Upper lobe of right lung (tissue), 1 donor: ENCODE results near the gene PDXDC1. TPM values are rescaled to one million over a fixed set of nuclear protein-coding genes. Genes with fewer than 3 reads are reported as not detected.

Experiments
- ATAC-seq: fragments of 200-7000 bp; cut with Tn5 transposase; one replicate; pipeline ENCODE4 v1.9.1; 2020; ENCODE audit warnings: mild to moderate bottlenecking, moderate library complexity
- DNase-seq: peaks from one replicate; pipeline ENCODE4 v3.0.0-alpha.2; 2020
- H3K27ac ChIP-seq: fragments of 200-600 bp; one replicate; pipeline ENCODE4 v1.8.0; 2022
- H3K27me3 ChIP-seq: fragments of 200-600 bp; one replicate; pipeline ENCODE4 v1.8.0; 2022; ENCODE audit warnings: mild to moderate bottlenecking
- H3K36me3 ChIP-seq: fragments of 200-600 bp; one replicate; pipeline ENCODE4 v1.8.0; 2022
- H3K4me1 ChIP-seq: fragments of 200-600 bp; one replicate; pipeline ENCODE4 v1.8.0; 2022
- H3K4me3 ChIP-seq: fragments of 200-600 bp; one replicate; pipeline ENCODE4 v1.8.0; 2022; ENCODE audit warnings: mild to moderate bottlenecking
- H3K9me3 ChIP-seq: fragments of 200-600 bp; one replicate; pipeline ENCODE4 v1.8.0; 2022
- CTCF ChIP-seq: fragments of 200-600 bp; IDR thresholded peaks from one replicate; pipeline ENCODE4 v1.8.0; 2022; ENCODE audit warnings: antibody characterized with exemption
- intact Hi-C: fragments of 100-400 bp; cut with DNase I; formaldehyde crosslinking; loops from one replicate; pipeline ENCODE4 v1.11.0; 2022
- total RNA-seq: library from RNA; stranded (reverse); fragmentation: NEBNext Ultra II Directional; extraction: Animal tissue kit (Norgen Biotek cat#: 25700); gene quantifications from one replicate; pipeline ENCODE4 v1.2.1, GENCODE V29; 2021
- donor health status: DM: no; HTN: yes; CAD: no; lungs with severe emphysema.

The PDXDC1 gene
- total RNA-seq, 1 donor from 2014 or later, result 100 TPM

GRCh38 chr16:14955546-14956231 lies 19.1 kb upstream of the PDXDC1 start:
- H3K4me1 ChIP-seq, result no peaks in the 10 kb centered on the region
- H3K9me3 ChIP-seq, result no peaks in the 10 kb centered on the region
- H3K27me3 ChIP-seq, result no peaks in the 10 kb centered on the region
- intact Hi-C loops, result no loop called here
- no peak overlapping the region for H3K27ac ChIP-seq
- H3K4me3 ChIP-seq, result no peak overlapping the region
- ATAC-seq (no peak), DNase-seq (no peak)
- no peaks in the 10 kb centered on the region for H3K36me3 ChIP-seq
- no peak for TF ChIP-seq CTCF

DNA sequence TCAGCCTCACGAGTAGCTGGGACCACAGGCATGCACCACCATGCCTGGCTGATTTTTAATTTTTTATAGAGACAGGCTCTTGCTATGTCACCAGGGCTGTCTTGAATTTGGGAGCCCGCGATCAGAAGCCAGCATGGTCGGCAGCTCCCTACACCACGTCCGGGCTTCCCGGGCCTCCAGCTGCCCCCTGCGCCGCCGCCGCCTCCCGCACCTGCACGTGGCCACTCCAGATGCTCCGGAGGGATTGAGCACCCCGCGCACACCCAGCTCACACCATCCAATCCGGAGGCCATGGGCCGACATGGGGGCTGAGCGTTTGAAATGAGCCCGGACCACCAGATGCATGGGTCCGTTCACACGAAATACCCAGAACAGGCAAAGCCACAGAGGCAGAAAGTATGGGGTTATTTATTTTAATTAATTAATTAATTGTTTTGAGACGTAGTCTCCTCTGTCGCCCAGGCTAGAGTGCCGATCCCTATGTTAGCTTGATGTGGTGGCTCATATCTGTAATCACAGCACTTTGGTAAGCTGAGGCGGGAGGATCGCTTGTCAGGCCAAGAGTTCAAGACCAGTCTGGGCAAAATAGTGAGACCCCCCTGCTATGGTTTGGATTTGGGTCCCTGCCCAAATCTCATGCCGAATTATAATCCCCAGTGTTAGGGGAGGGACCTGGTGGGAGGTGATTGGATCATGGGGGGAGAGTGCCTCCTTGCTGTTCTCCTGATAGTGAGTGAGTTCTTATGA lies 17.1 kb upstream of the PDXDC1 start:
- Histone ChIP-seq H3K36me3 (no peaks in the 10 kb centered on the region), H3K27me3 (no peaks in the 10 kb centered on the region), H3K9me3 (no peaks in the 10 kb centered on the region), H3K4me1 (no peaks in the 10 kb centered on the region), H3K4me3 (no peak overlapping the region), H3K27ac (no peak overlapping the region)
- no peak for TF ChIP-seq CTCF
- DNase-seq, result no peak
- intact Hi-C loops, result no loop called here
- no peak for ATAC-seq

DNA sequence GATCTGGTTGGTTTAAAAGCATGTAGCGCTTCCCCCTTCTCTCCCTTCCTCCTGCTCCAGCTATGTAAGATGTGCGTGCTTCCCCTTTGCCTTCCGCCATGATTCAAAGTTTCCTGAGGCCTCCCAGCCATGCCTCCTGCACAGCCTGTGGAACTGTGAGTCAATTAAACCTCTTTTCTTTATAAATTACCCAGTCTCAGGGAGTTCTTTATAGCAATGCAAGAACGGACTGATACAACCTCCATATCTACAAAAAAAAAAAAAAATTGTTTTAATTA lies 16.6 kb upstream of the PDXDC1 start:
- H3K27ac ChIP-seq, result no peak overlapping the region
- no peak for ATAC-seq
- H3K36me3 ChIP-seq, result no peaks in the 10 kb centered on the region
- no peak for DNase-seq
- H3K4me3 ChIP-seq, result no peak overlapping the region
- no peaks in the 10 kb centered on the region for H3K27me3 ChIP-seq
- no peaks in the 10 kb centered on the region for H3K4me1 ChIP-seq
- no peaks in the 10 kb centered on the region for H3K9me3 ChIP-seq
- TF ChIP-seq CTCF, result no peak
- intact Hi-C loops, result no loop called here

GRCh38 chr16:14958970-14959369 lies 15.9 kb upstream of the PDXDC1 start:
- DNase-seq (no peak), ATAC-seq (no peak)
- intact Hi-C loops, result no loop called here
- H3K4me3 ChIP-seq, result no peak overlapping the region
- H3K27me3 ChIP-seq, result no peaks in the 10 kb centered on the region
- no peaks in the 10 kb centered on the region for H3K36me3 ChIP-seq
- H3K4me1 ChIP-seq, result no peaks in the 10 kb centered on the region
- TF ChIP-seq CTCF, result no peak
- H3K9me3 ChIP-seq, result no peaks in the 10 kb centered on the region
- H3K27ac ChIP-seq, result no peak overlapping the region

- no peak for DNase-seq
- no peaks in the 10 kb centered on the region for H3K36me3 ChIP-seq
- no peak for TF ChIP-seq CTCF
Observed at GRCh38 chr16:14961405-14962186, 13.2 kb upstream of the PDXDC1 start.

More at GRCh38 chr16:14961405-14962186, 13.2 kb upstream of the PDXDC1 start:
- Histone ChIP-seq H3K9me3 (no peaks in the 10 kb centered on the region), H3K4me3 (no peak overlapping the region), H3K27ac (no peak overlapping the region), H3K4me1 (no peaks in the 10 kb centered on the region), H3K27me3 (no peaks in the 10 kb centered on the region)
- intact Hi-C loops, result no loop called here
- ATAC-seq, result no peak
